HepG2 (cell line): ENCODE measurements around the gene BHLHE41. TPM values are rescaled to one million over a fixed set of nuclear protein-coding genes. Genes with fewer than 3 reads are reported as not detected.

ENCODE experiments used
- ATAC-seq: fragments of 200-7000 bp; cut with Tn5 transposase; 3 replicates; pipeline ENCODE4 v1.9.1; 2020; ENCODE audit warnings: mild to moderate bottlenecking, moderate library complexity
- BruUV-seq: library from RNA; stranded (reverse); fragments of 400-500 nt; replicated peaks from 2 replicates; lab custom pipeline; 2021; lab: Mats Ljungman, UMichigan
- CTCF ChIA-PET: fragments of 300-600 bp; formaldehyde crosslinking; extraction: SDS; loops from one replicate; lab custom pipeline; 2021; ENCODE audit warnings: low total read pairs, inconsistent platforms, low intra/inter-chr PET ratio; lab: Yijun Ruan, JAX
- POLR2A ChIA-PET: fragments of 350-600 bp; sonication (Branson Sonifier 250); formaldehyde crosslinking; loops from one replicate; lab custom pipeline; 2020; ENCODE audit warnings: antibody characterized with exemption, inconsistent platforms; lab: Yijun Ruan, JAX
- DNase-seq: peaks from one replicate; pipeline ENCODE4 v3.0.0-alpha.2; 2015; ENCODE audit warnings: low spot score
- FAIRE-seq: peaks from 3 replicates; lab custom pipeline; 2011; peaks lifted over from hg19 to GRCh38; lab: Jason Lieb, UNC
- H2AFZ ChIP-seq: one replicate; pipeline ENCODE4 v1.6.1; 2011; ENCODE audit warnings: low read length, inconsistent platforms
- H3K27ac ChIP-seq: fragments of 300-600 bp; 3 replicates; pipeline ENCODE4 v1.8.0; 2011; ENCODE audit warnings: mixed run types, mild to moderate bottlenecking, mixed read lengths, low read length, inconsistent platforms; ENCODE audit not compliant: insufficient read depth; ENCODE audit errors: extremely low read length
- H3K27me3 ChIP-seq, 2 experiments: fragments of 200-600 bp in 1 of 2; 2 replicates in 1 of 2; 3 replicates in 1 of 2; pipeline versions ENCODE4 v1.6.0 to v1.8.0; 2011; ENCODE audit warnings: low read length in 2 of 2, mild to moderate bottlenecking in 2 of 2, moderate library complexity in 2 of 2, inconsistent platforms in 1 of 2; ENCODE audit not compliant: insufficient read depth in 2 of 2, control insufficient read depth in 1 of 2
- H3K36me3 ChIP-seq, 2 experiments: fragments of 200-600 bp in 1 of 2; replicated peaks in 1 of 2; 2 replicates in 1 of 2; 3 replicates in 1 of 2; pipeline versions ENCODE4 v1.5.1 to v1.8.0; 2011; ENCODE audit warnings: low read length in 2 of 2, inconsistent platforms in 1 of 2; ENCODE audit not compliant: insufficient read depth in 2 of 2, control insufficient read depth in 1 of 2
- H3K4me1 ChIP-seq: 2 replicates; pipeline ENCODE4 v1.5.1; 2012; ENCODE audit warnings: low read length, inconsistent platforms; ENCODE audit not compliant: insufficient read depth
- H3K4me2 ChIP-seq: 2 replicates; pipeline ENCODE4 v1.6.0; 2011; ENCODE audit warnings: low read depth, low read length, inconsistent platforms
- H3K4me3 ChIP-seq, 3 experiments: fragments of 200-600 bp in 1 of 3; sonication (generic), shearing (Covaris generic) in 1 of 3; replicated peaks in 1 of 3; 2 replicates each; pipeline ENCODE4 v1.5.1; 2011 to 2016; ENCODE audit warnings: low read length in 3 of 3, inconsistent platforms in 2 of 3, low read depth in 2 of 3, mild to moderate bottlenecking in 2 of 3, control low read depth in 1 of 3, mixed read lengths in 1 of 3; ENCODE audit not compliant: insufficient read depth in 1 of 3
- H3K79me2 ChIP-seq: one replicate; pipeline ENCODE4 v1.6.1; 2011; ENCODE audit warnings: low read length, inconsistent platforms; ENCODE audit not compliant: insufficient read depth
- H3K9ac ChIP-seq: 2 replicates; pipeline ENCODE4 v1.6.0; 2011; ENCODE audit warnings: mild to moderate bottlenecking, low read depth, low read length, inconsistent platforms; ENCODE audit not compliant: insufficient read depth
- H3K9me3 ChIP-seq: 2 replicates; pipeline ENCODE4 v1.5.1; 2012; ENCODE audit warnings: mild to moderate bottlenecking, low read length
- H4K20me1 ChIP-seq: 2 replicates; pipeline ENCODE4 v1.6.0; 2011; ENCODE audit warnings: inconsistent platforms, mild to moderate bottlenecking, low read length, moderate library complexity; ENCODE audit not compliant: insufficient read depth
- ATAD3A ChIP-seq: sonication (generic); formaldehyde crosslinking; IDR thresholded peaks from 2 replicates; pipeline ENCODE4 v1.4.0; 2020; ENCODE audit warnings: missing genetic modification reagents
- ATF1 ChIP-seq: IDR thresholded peaks from 2 replicates; pipeline ENCODE4 v1.6.1; 2016; ENCODE audit warnings: mild to moderate bottlenecking, control low read depth
- CEBPB ChIP-seq: IDR thresholded peaks from 2 replicates; pipeline ENCODE4 v1.6.1; 2011; ENCODE audit warnings: low read depth, low read length, improper control_type of control experiment, borderline replicate concordance
- HCFC1 ChIP-seq: fragments of 150-350 bp; IDR thresholded peaks from 2 replicates; pipeline ENCODE4 v1.6.1; 2014; ENCODE audit warnings: low read depth, low read length
- PAF1 ChIP-seq: IDR thresholded peaks from 2 replicates; pipeline ENCODE4 v1.6.1; 2016; ENCODE audit warnings: missing genetic modification reagents, missing compliant biosample characterization
- PHB2 ChIP-seq: fragments of 450-650 bp; IDR thresholded peaks from 2 replicates; pipeline ENCODE4 v1.6.1; 2018; ENCODE audit not compliant: partially characterized antibody
- STAG1 ChIP-seq: sonication (generic); formaldehyde crosslinking; IDR thresholded peaks from 2 replicates; pipeline ENCODE4 v1.4.0; 2020; ENCODE audit warnings: missing genetic modification reagents
- ZNF577 ChIP-seq: sonication (generic); formaldehyde crosslinking; IDR thresholded peaks from 2 replicates; pipeline ENCODE4 v1.4.0; 2020; ENCODE audit warnings: mild to moderate bottlenecking, low read depth, missing genetic modification reagents, borderline replicate concordance
- ZNF724P ChIP-seq: sonication (generic); formaldehyde crosslinking; IDR thresholded peaks from 2 replicates; pipeline ENCODE4 v1.8.0; 2022; ENCODE audit warnings: missing genetic modification reagents, borderline replicate concordance
- WGBS: methylation state at CpG from one replicate; pipeline ENCODE4 v1.1.6; 2017; ENCODE audit warnings: low lambda C conversion rate; 5-methylcytosine and 5-hydroxymethylcytosine counted together
- in situ Hi-C: cut with HindIII; loops from 2 replicates; pipeline ENCODE4 v1.10.0; 2017; ENCODE audit warnings: low pct_unique_long_range_greater_than_20kb; ENCODE audit not compliant: extremely low pct_ligation_motif_present
- intact Hi-C: fragments of 100-400 bp; cut with micrococcal nuclease; formaldehyde crosslinking; loops from one replicate; pipeline ENCODE4 v1.10.0; 2022; ENCODE audit not compliant: unreplicated experiment
- polyA plus RNA-seq, 8 experiments: library from polyadenylated mRNA; depleted of rRNA in 3 of 8; stranded (reverse) in 7 of 8; unstranded in 1 of 8; fragments of >200 nt; fragmentation: Illumina TruSeq in 4 of 8; extraction: Trizol in 4 of 8; gene quantifications; 2 replicates each; pipeline versions ENCODE4 v1.2.1 to v1.2.3, GENCODE V29; 2011 to 2016; ENCODE audit warnings: low read depth in 4 of 8, missing spikeins in 1 of 8, mixed read lengths in 1 of 8; ENCODE audit not compliant: insufficient read depth in 1 of 8
- total RNA-seq, 5 experiments: library from RNA; depleted of rRNA; stranded (reverse); fragments of >200 nt; fragmentation: Illumina TruSeq; extraction: Trizol; gene quantifications; 2 replicates each; pipeline ENCODE4 v1.2.3, GENCODE V29; 2016; ENCODE audit warnings: low read depth in 1 of 5
- TF ChIP-seq, protein P1 (sequence below), 2 experiments: sonication (generic) in 1 of 2; formaldehyde crosslinking in 1 of 2; IDR thresholded peaks; 2 replicates each; pipeline versions ENCODE4 v1.6.1 to v1.9.0; 2014 to 2022; ENCODE audit warnings: antibody characterized with exemption in 1 of 2, borderline replicate concordance in 1 of 2, inconsistent platforms in 1 of 2, low read depth in 1 of 2, missing genetic modification reagents in 1 of 2
- TF ChIP-seq, protein P2 (sequence below): IDR thresholded peaks from 2 replicates; pipeline ENCODE4 v1.6.1; 2016; ENCODE audit warnings: low read depth, missing genetic modification reagents, missing compliant biosample characterization
- TF ChIP-seq, protein P3 (sequence below): IDR thresholded peaks from 2 replicates; pipeline ENCODE4 v1.6.1; 2012; ENCODE audit warnings: inconsistent platforms

BHLHE41 gene
- total and polyA plus RNA-seq, 2 of the 13 experiments (the other 11 are each of a cell fraction or from before 2014, with no cell fraction given), result 0.03 TPM; not detected in 1

DNA sequence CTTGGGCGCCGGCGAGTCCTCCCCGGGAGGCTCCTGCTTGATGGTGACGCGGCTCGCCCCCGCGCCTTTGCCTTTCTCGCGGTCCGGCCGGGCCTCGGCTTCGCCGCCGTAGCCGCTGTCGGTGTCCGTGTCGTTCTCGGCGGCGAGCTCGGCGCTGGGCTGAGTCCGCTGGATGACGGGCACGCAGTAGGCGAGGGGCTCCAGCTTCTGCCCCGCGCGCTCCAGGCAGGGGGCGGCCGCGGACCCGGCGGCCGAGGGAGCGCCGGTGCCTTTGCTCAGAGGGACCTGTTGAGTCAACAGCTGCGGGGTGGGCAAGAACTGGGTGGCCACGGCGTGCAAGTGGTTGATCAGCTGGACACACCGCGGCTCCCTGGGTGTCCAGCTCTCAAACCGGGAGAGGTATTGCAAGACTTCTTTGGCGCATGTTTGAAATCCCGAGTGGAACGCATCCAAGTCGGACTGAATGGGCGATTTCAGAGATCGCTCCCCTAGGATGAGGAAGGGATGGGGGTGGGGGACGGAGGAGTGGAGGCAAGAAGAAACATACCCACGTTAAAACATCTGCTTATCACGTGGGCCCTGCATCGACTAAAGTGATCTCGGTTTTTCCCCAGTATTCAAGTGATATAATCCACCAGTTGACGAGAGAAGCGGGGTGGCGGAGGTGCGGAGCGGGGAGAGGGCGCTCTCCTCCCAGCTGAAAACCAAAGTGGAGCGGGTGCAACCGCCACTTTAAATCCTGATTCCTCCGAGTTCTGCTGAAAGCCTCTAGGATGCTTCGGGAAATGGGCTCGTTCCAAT is 2.0 kb downstream of the BHLHE41 start:
- FAIRE-seq, result no peak
- DNase-seq, result no peak
- H3K4me3 ChIP-seq, result peak overlapping the region; percentile 25 to 66 (median 49); a peak in 5 of 6 replicates
- ChIA-PET CTCF (no interaction called here), POLR2A (interaction anchor here (1.1 kb wide), 1 partner anchor 30 kb away, joined by 3 read pairs; no protein-coding TSS in a partner anchor)
- no TSS peak for BruUV-seq
- peaks cover 21 to 62% of the 10 kb centered on the region in 2 experiments for H3K27me3 ChIP-seq
- in situ Hi-C loops, result loop anchor here (10.0 kb wide), 1 partner anchor 192 kb away; no protein-coding TSS in a partner anchor
- ATAC-seq, result peak; percentile 46
- peak overlapping the region; percentile 67 for H3K4me2 ChIP-seq
- intact Hi-C loops, result no loop called here
- no peak overlapping the region for H3K9ac ChIP-seq
- H3K9me3 ChIP-seq, result no peaks in the 10 kb centered on the region
- WGBS, result 18% methylated on average over 19 of the region's 69 CpGs
- H3K4me1 ChIP-seq, result peaks cover 20% of the 10 kb centered on the region
- no peak overlapping the region for H3K27ac ChIP-seq
- H2AFZ ChIP-seq, result no peak overlapping the region
- no peaks in the 10 kb centered on the region for H3K79me2 ChIP-seq
- no peaks in the 10 kb centered on the region for H3K36me3 ChIP-seq
- peaks cover 3% of the 10 kb centered on the region; the same call in 1 of the 2 replicates for H4K20me1 ChIP-seq
- peak; percentile 9 for TF ChIP-seq STAG1 (CRISPR knock-in tag)
- TF ChIP-seq, protein P1, sequence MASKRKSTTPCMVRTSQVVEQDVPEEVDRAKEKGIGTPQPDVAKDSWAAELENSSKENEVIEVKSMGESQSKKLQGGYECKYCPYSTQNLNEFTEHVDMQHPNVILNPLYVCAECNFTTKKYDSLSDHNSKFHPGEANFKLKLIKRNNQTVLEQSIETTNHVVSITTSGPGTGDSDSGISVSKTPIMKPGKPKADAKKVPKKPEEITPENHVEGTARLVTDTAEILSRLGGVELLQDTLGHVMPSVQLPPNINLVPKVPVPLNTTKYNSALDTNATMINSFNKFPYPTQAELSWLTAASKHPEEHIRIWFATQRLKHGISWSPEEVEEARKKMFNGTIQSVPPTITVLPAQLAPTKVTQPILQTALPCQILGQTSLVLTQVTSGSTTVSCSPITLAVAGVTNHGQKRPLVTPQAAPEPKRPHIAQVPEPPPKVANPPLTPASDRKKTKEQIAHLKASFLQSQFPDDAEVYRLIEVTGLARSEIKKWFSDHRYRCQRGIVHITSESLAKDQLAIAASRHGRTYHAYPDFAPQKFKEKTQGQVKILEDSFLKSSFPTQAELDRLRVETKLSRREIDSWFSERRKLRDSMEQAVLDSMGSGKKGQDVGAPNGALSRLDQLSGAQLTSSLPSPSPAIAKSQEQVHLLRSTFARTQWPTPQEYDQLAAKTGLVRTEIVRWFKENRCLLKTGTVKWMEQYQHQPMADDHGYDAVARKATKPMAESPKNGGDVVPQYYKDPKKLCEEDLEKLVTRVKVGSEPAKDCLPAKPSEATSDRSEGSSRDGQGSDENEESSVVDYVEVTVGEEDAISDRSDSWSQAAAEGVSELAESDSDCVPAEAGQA (IDR thresholded peaks at IDR 0.05; ENCODE audit: low read depth), result no peak
- TF ChIP-seq, protein P1 (CRISPR knock-in tag; IDR thresholded peaks at IDR 0.05; ENCODE audit: borderline replicate concordance), result no peak
- no peak for TF ChIP-seq HCFC1
- TF ChIP-seq ZNF577 (CRISPR knock-in tag), result no peak
- no peak for TF ChIP-seq PAF1 (CRISPR knock-in tag)
- TF ChIP-seq CEBPB, result no peak
- TF ChIP-seq, protein P2, sequence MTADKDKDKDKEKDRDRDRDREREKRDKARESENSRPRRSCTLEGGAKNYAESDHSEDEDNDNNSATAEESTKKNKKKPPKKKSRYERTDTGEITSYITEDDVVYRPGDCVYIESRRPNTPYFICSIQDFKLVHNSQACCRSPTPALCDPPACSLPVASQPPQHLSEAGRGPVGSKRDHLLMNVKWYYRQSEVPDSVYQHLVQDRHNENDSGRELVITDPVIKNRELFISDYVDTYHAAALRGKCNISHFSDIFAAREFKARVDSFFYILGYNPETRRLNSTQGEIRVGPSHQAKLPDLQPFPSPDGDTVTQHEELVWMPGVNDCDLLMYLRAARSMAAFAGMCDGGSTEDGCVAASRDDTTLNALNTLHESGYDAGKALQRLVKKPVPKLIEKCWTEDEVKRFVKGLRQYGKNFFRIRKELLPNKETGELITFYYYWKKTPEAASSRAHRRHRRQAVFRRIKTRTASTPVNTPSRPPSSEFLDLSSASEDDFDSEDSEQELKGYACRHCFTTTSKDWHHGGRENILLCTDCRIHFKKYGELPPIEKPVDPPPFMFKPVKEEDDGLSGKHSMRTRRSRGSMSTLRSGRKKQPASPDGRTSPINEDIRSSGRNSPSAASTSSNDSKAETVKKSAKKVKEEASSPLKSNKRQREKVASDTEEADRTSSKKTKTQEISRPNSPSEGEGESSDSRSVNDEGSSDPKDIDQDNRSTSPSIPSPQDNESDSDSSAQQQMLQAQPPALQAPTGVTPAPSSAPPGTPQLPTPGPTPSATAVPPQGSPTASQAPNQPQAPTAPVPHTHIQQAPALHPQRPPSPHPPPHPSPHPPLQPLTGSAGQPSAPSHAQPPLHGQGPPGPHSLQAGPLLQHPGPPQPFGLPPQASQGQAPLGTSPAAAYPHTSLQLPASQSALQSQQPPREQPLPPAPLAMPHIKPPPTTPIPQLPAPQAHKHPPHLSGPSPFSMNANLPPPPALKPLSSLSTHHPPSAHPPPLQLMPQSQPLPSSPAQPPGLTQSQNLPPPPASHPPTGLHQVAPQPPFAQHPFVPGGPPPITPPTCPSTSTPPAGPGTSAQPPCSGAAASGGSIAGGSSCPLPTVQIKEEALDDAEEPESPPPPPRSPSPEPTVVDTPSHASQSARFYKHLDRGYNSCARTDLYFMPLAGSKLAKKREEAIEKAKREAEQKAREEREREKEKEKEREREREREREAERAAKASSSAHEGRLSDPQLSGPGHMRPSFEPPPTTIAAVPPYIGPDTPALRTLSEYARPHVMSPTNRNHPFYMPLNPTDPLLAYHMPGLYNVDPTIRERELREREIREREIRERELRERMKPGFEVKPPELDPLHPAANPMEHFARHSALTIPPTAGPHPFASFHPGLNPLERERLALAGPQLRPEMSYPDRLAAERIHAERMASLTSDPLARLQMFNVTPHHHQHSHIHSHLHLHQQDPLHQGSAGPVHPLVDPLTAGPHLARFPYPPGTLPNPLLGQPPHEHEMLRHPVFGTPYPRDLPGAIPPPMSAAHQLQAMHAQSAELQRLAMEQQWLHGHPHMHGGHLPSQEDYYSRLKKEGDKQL (CRISPR knock-in tag), result no peak
- TF ChIP-seq ATF1 (CRISPR knock-in tag), result no peak
- no peak for TF ChIP-seq ATAD3A
- no peak for TF ChIP-seq PHB2
- TF ChIP-seq, protein P3, sequence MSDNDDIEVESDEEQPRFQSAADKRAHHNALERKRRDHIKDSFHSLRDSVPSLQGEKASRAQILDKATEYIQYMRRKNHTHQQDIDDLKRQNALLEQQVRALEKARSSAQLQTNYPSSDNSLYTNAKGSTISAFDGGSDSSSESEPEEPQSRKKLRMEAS, result 0 out of 2 replicates have a peak, but pooled peaks have one; percentile 11
- no peak for TF ChIP-seq ZNF724P (CRISPR knock-in tag)
